ENCODE data around the gene KYNU. TPM values are rescaled to one million over a fixed set of nuclear protein-coding genes. Genes with fewer than 3 reads are reported as not detected.
"Not testable (repeated sequence)": the region's sequence is repeated elsewhere in the genome, so short reads cannot be mapped to it uniquely, and the experiment has no call there.

Gene KYNU
- total RNA-seq, 1 donor from 2014 or later: 0.26 TPM

DNA sequence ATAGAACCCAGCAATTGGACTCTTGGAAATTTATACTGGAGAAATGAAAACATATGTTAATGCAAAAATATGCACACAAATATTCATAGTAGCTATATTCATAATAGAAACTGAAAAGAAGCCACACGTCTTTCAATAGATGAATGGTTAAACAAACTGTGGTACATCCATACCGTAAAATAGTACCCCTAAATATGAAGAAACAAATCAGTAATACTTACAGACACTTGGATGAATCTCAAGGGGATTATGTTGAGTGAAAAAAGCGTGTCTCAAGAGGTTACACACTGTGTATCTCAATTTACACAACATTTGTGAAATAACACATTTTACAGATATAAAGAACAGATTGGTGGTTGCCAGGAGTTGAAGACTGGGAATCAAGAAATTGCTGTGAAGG is 190.6 kb downstream of the KYNU start:
- no peaks in the 10 kb centered on the region for H3K27me3 Mint-ChIP-seq (ENCODE audit: low read depth)
- H3K4me3 Mint-ChIP-seq: no peak overlapping the region
- no peaks in the 10 kb centered on the region for H3K4me1 Mint-ChIP-seq
- H3K36me3 Mint-ChIP-seq (ENCODE audit: low read depth): peaks cover 2% of the 10 kb centered on the region
- H3K27ac Mint-ChIP-seq (ENCODE audit: unreplicated experiment): no peak overlapping the region
- no peak for DNase-seq (ENCODE audit: low read depth, low spot score)
- TF ChIP-seq, protein P1, sequence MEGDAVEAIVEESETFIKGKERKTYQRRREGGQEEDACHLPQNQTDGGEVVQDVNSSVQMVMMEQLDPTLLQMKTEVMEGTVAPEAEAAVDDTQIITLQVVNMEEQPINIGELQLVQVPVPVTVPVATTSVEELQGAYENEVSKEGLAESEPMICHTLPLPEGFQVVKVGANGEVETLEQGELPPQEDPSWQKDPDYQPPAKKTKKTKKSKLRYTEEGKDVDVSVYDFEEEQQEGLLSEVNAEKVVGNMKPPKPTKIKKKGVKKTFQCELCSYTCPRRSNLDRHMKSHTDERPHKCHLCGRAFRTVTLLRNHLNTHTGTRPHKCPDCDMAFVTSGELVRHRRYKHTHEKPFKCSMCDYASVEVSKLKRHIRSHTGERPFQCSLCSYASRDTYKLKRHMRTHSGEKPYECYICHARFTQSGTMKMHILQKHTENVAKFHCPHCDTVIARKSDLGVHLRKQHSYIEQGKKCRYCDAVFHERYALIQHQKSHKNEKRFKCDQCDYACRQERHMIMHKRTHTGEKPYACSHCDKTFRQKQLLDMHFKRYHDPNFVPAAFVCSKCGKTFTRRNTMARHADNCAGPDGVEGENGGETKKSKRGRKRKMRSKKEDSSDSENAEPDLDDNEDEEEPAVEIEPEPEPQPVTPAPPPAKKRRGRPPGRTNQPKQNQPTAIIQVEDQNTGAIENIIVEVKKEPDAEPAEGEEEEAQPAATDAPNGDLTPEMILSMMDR (conservative IDR thresholded peaks at IDR 0.05): no peak
- H3K9me3 Mint-ChIP-seq: peaks cover 16% of the 10 kb centered on the region

DNA sequence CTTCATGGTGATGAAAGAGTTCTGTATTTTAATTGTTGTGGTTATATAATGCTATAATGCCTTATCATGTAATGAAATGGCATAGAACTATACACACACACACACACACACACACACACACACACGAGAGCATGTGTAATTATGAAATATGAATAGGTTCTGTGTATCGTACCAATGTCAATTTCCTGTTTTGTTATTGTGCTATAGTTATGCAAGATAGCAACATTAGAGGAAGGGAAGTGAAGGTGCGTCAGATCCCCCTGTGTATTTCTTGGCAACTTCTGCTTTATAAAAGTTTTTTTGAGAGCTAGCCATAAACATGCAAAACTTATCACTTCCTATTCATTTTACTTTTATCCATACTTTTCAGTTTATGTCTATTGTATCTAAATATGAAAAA is 191.0 kb downstream of the KYNU start:
- peaks cover 2% of the 10 kb centered on the region for H3K36me3 Mint-ChIP-seq (ENCODE audit: low read depth)
- no peak overlapping the region for H3K27ac Mint-ChIP-seq (ENCODE audit: unreplicated experiment)

GRCh38 chr2:143070704-143071103 is 193.2 kb downstream of the KYNU start:
- no peaks in the 10 kb centered on the region for H3K27me3 Mint-ChIP-seq (ENCODE audit: low read depth)
- H3K9me3 Mint-ChIP-seq: peaks cover 8% of the 10 kb centered on the region
- H3K36me3 Mint-ChIP-seq (ENCODE audit: low read depth): no peaks in the 10 kb centered on the region
- no peak overlapping the region for H3K4me3 Mint-ChIP-seq
- H3K27ac Mint-ChIP-seq (ENCODE audit: unreplicated experiment): no peak overlapping the region
- no peak for DNase-seq (ENCODE audit: low read depth, low spot score)
- TF ChIP-seq, protein P1 (conservative IDR thresholded peaks at IDR 0.05): no peak
- no peaks in the 10 kb centered on the region for H3K4me1 Mint-ChIP-seq

More for the DNA sequence above, 191.0 kb downstream of the KYNU start:
- DNase-seq (ENCODE audit: low read depth, low spot score): no peak
- Mint-ChIP-seq H3K4me1 (no peaks in the 10 kb centered on the region), H3K27me3 (ENCODE audit: low read depth) (no peaks in the 10 kb centered on the region), H3K9me3 (peaks cover 16% of the 10 kb centered on the region), H3K4me3 (no peak overlapping the region)
- TF ChIP-seq, protein P1 (conservative IDR thresholded peaks at IDR 0.05): no peak

DNA sequence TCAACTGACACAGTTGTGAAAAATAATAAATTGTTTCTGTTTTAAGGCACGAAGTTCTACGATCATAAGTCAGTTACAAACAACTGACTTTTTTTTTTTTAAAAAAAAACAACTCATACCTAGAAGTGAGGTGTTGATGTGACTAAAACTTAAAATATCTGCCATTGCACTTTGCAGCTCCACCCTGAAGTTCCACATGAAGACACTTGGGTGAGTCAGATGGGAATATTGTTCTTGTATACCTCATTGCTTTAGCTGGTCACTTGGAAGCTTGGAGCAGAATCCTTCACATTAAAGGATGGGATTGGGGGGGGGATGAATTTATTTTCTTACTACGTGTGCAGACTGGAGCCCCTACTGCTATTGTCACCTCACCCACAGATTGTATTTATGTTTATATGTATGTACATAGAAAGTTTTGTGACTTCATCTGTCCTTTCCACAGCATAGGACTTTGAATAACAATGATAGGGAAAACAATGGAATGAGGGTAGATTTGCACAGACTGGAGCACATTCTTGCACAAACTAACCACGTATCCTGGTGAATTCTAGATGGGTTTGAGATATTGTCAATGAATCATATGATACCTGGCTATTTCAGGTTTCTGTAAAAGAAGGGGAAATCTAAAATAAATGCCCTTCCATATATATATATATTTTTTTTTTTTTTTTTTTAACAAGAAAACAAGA is 193.9 kb downstream of the KYNU start:
- TF ChIP-seq, protein P1 (conservative IDR thresholded peaks at IDR 0.05): no peak
- no peaks in the 10 kb centered on the region for H3K4me1 Mint-ChIP-seq
- no peak overlapping the region for H3K27ac Mint-ChIP-seq (ENCODE audit: unreplicated experiment)
- H3K27me3 Mint-ChIP-seq (ENCODE audit: low read depth): no peaks in the 10 kb centered on the region
- H3K36me3 Mint-ChIP-seq (ENCODE audit: low read depth): no peaks in the 10 kb centered on the region
- H3K9me3 Mint-ChIP-seq: peaks cover 8% of the 10 kb centered on the region
- H3K4me3 Mint-ChIP-seq: no peak overlapping the region
- no peak for DNase-seq (ENCODE audit: low read depth, low spot score)

GRCh38 chr2:143074913-143075312 is 197.4 kb downstream of the KYNU start:
- H3K27ac Mint-ChIP-seq (ENCODE audit: unreplicated experiment); H3K27me3 Mint-ChIP-seq (ENCODE audit: low read depth); H3K36me3 Mint-ChIP-seq (ENCODE audit: low read depth); DNase-seq (ENCODE audit: low read depth, low spot score); H3K4me1 Mint-ChIP-seq; H3K9me3 Mint-ChIP-seq; H3K4me3 Mint-ChIP-seq: not testable (repeated sequence)

DNA sequence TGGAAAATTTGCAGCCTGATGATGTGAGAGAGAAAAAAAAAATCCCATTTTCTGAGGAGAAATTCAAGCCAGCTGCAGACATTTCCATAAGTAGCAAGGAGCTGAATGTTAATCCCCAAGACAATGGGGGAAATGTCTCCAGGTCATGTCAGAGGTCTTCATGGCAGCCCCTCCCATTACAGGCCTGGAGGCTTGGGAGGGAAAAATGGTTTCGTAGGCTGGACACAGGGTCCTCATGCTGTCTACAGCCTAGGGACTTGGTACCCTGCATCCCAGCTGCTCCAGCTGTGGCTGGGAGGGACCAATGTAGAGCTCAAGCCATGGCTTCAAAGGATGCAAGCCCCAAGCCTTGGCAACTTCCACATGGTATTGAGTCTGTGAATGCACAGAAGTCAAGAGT is 198.2 kb downstream of the KYNU start:
- Mint-ChIP-seq H3K4me1 (no peaks in the 10 kb centered on the region), H3K27me3 (ENCODE audit: low read depth) (no peaks in the 10 kb centered on the region), H3K36me3 (ENCODE audit: low read depth) (peaks cover 2% of the 10 kb centered on the region), H3K27ac (ENCODE audit: unreplicated experiment) (peak overlapping the region; percentile 50), H3K4me3 (no peak overlapping the region), H3K9me3 (peaks cover 5% of the 10 kb centered on the region)
- DNase-seq (ENCODE audit: low read depth, low spot score): no peak
- TF ChIP-seq, protein P1 (conservative IDR thresholded peaks at IDR 0.05): no peak

Data from neural crest cell (in vitro differentiated cells).